Measurements from ENCODE around the gene PLCB1. TPM values are rescaled to one million over a fixed set of nuclear protein-coding genes. Genes with fewer than 3 reads are reported as not detected.

The PLCB1 gene
- total RNA-seq, 3 donors from 2014 or later, result 7.2 to 50.7 (median 8.8) TPM

DNA sequence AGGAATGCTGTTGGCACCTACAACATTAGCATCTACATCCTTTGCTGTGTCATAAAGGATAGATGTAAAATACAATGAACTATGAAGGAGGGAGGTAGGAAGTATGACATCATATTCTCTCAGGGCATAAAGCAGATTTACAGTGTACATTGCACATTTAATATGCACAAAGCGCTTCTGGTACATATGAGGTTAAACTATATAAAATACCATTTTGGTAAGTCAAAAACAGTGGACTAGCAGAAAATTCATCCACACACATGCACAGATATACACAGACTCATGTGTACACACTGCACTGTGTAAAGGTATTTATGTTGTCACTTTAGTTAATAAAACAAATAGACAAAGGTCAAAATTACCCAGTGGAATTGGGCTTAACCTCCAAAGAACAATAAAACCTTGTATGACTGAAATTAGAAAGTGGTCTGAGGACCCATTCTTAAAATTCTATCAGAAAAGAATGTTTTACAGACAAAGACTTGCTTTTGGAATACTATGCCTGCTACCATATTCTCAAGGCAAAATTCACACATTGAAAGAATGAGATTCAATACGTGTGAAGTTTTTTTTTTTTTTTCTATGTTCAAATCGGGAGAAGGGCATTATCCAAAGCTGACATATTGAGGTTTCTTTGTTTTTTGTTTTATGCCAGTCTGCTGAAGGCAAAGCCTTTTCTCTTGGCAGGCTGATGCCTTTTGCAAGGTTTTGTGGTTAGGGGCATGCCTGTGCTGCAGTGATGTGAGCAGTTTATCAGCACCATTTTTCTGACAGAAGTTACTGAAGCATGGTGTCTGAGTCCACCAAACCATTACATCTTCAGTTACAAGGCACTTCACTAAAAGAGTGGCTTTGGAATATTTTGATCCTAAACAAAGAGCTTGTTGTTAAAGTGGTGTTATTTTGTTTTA is 199.0 kb downstream of the PLCB1 start:
- no peak overlapping the region for H3K4me3 ChIP-seq
- no peaks in the 10 kb centered on the region for H3K9me3 ChIP-seq
- DNase-seq, result no peak
- no peak for TF ChIP-seq CTCF (IDR thresholded peaks at IDR 0.05)
- intact Hi-C loops (cut with DNase I, micrococcal nuclease), result no loop called here
- H3K36me3 ChIP-seq (ENCODE audit: low read depth), result no peaks in the 10 kb centered on the region
- ATAC-seq, result no peak
- H3K4me1 ChIP-seq (ENCODE audit: low read depth), result no peaks in the 10 kb centered on the region

- TF ChIP-seq CTCF (IDR thresholded peaks at IDR 0.05), result no peak
- no peak overlapping the region for H3K4me3 ChIP-seq
- intact Hi-C loops (cut with DNase I, micrococcal nuclease), result no loop called here
- no peaks in the 10 kb centered on the region for H3K9me3 ChIP-seq
- ATAC-seq, result no peak
- no peaks in the 10 kb centered on the region for H3K36me3 ChIP-seq (ENCODE audit: low read depth)
- no peak for DNase-seq
- H3K4me1 ChIP-seq (ENCODE audit: low read depth), result no peaks in the 10 kb centered on the region
Observed at GRCh38 chr20:8331740-8332412, 199.8 kb downstream of the PLCB1 start.

- no peak for DNase-seq
- H3K4me1 ChIP-seq (ENCODE audit: low read depth), result no peaks in the 10 kb centered on the region
- no peak overlapping the region for H3K4me3 ChIP-seq
- ATAC-seq, result no peak
- intact Hi-C loops (cut with DNase I, micrococcal nuclease), result no loop called here
- H3K9me3 ChIP-seq, result no peaks in the 10 kb centered on the region
- TF ChIP-seq CTCF (IDR thresholded peaks at IDR 0.05), result no peak
- H3K36me3 ChIP-seq (ENCODE audit: low read depth), result no peaks in the 10 kb centered on the region
Observed at GRCh38 chr20:8334641-8335040, 202.6 kb downstream of the PLCB1 start.

GRCh38 chr20:8335059-8335458 is 203.0 kb downstream of the PLCB1 start:
- DNase-seq (no peak), ATAC-seq (no peak)
- Histone ChIP-seq H3K9me3 (no peaks in the 10 kb centered on the region), H3K4me1 (ENCODE audit: low read depth) (no peaks in the 10 kb centered on the region), H3K36me3 (ENCODE audit: low read depth) (no peaks in the 10 kb centered on the region), H3K4me3 (no peak overlapping the region)
- intact Hi-C loops (cut with DNase I, micrococcal nuclease), result no loop called here
- no peak for TF ChIP-seq CTCF (IDR thresholded peaks at IDR 0.05)

GRCh38 chr20:8335495-8336195 is 203.6 kb downstream of the PLCB1 start:
- TF ChIP-seq CTCF (IDR thresholded peaks at IDR 0.05), result no peak
- ATAC-seq, result no peak
- Histone ChIP-seq H3K4me3 (no peak overlapping the region), H3K36me3 (ENCODE audit: low read depth) (no peaks in the 10 kb centered on the region), H3K4me1 (ENCODE audit: low read depth) (no peaks in the 10 kb centered on the region), H3K9me3 (no peaks in the 10 kb centered on the region)
- DNase-seq, result no peak
- intact Hi-C loops (cut with DNase I, micrococcal nuclease), result no loop called here

Measured in mucosa of descending colon (tissue), 3 donors.